ENCODE results near the gene NFX1. TPM values are rescaled to one million over a fixed set of nuclear protein-coding genes. Genes with fewer than 3 reads are reported as not detected.
"Not testable (repeated sequence)": the region's sequence is repeated elsewhere in the genome, so short reads cannot be mapped to it uniquely, and the experiment has no call there.

The NFX1 gene
- total and polyA plus RNA-seq, 2 donors (not counting 1 experiment from before 2014, with no cell fraction given): 67.6 to 76.3 TPM

DNA sequence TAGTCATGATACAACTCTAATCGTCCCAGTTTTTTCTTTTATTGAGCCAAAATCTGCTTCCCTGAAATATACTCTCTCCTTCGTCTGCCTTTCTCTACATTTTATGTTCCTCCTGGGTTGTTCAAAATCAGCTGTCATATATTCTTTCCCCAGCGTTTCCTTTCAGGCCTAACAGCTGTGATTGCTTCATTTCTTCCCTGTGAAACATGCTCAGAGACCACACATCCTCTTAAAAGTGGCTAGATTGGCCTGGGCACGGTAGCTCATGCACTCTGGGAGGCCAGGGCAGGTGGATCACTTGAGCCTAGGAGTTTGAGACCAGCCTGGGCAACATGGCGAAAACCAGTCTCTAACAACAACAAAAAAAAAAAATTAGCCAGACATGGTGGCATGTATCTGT is 25.1 kb downstream of the NFX1 start:
- ChIA-PET POLR2A (no interaction called here), CTCF (interaction anchor here (0.6 kb wide), 1 partner anchor 641 kb away, joined by 6 read pairs; no protein-coding TSS in a partner anchor)
- H3K4me3 ChIP-seq (ENCODE audit: control extremely low read depth in 1 of 5, extremely low read depth in 1 of 5, insufficient read depth in 1 of 5, low read depth in 2 of 5, low read length in 4 of 5): no peak overlapping the region
- 50% methylated on average over 2 of the region's 5 CpGs for WGBS (ENCODE audit: insufficient coverage)
- peaks cover 5 to 77% of the 10 kb centered on the region in 2 experiments for H3K36me3 ChIP-seq (replicated peaks in 1 of 2; ENCODE audit: control extremely low read depth in 1 of 2, control insufficient read depth in 1 of 2, extremely low read depth in 1 of 2, insufficient read depth in 2 of 2, low read length in 1 of 2)
- H3K27ac ChIP-seq (ENCODE audit: low read length in 2 of 2): no peak overlapping the region
- ATAC-seq (ENCODE audit: low read depth) (no peak), DNase-seq (no peak)
- Mint-ChIP-seq H3K4me3 (no peak overlapping the region), H3K27ac (no peak overlapping the region), H3K27me3 (no peaks in the 10 kb centered on the region), H3K4me1 (no peaks in the 10 kb centered on the region), H3K9me3 (ENCODE audit: insufficient read depth) (no peaks in the 10 kb centered on the region)
- intact Hi-C loops (cut with micrococcal nuclease): no loop called here
- H3K4me1 ChIP-seq (ENCODE audit: control insufficient read depth in 2 of 2, insufficient read depth in 2 of 2, low read length in 2 of 2): no peaks in the 10 kb centered on the region
- H3K9ac ChIP-seq (ENCODE audit: low read length): no peak overlapping the region
- H3K79me2 ChIP-seq (ENCODE audit: control insufficient read depth, insufficient read depth, low read length): no peaks in the 10 kb centered on the region
- H3K27me3 ChIP-seq (replicated peaks in 1 of 4; ENCODE audit: control extremely low read depth in 1 of 4, control insufficient read depth in 3 of 4, insufficient read depth in 4 of 4, low read length in 3 of 4): no peaks in the 10 kb centered on the region
- H3K9me3 ChIP-seq (ENCODE audit: control extremely low read depth in 1 of 3, control insufficient read depth in 2 of 3, insufficient read depth in 1 of 3, low read length in 2 of 3): no peaks in the 10 kb centered on the region
- H3K4me2 ChIP-seq (replicated peaks; ENCODE audit: low read depth, low read length, poor library complexity, severe bottlenecking): no peak overlapping the region
- H4K20me1 ChIP-seq (ENCODE audit: control insufficient read depth, insufficient read depth, low read length, poor library complexity, severe bottlenecking): no peaks in the 10 kb centered on the region
- H2AFZ ChIP-seq (ENCODE audit: insufficient read depth, low read depth, low read length, poor library complexity, severe bottlenecking): no peak overlapping the region
- TF ChIP-seq, protein P1, sequence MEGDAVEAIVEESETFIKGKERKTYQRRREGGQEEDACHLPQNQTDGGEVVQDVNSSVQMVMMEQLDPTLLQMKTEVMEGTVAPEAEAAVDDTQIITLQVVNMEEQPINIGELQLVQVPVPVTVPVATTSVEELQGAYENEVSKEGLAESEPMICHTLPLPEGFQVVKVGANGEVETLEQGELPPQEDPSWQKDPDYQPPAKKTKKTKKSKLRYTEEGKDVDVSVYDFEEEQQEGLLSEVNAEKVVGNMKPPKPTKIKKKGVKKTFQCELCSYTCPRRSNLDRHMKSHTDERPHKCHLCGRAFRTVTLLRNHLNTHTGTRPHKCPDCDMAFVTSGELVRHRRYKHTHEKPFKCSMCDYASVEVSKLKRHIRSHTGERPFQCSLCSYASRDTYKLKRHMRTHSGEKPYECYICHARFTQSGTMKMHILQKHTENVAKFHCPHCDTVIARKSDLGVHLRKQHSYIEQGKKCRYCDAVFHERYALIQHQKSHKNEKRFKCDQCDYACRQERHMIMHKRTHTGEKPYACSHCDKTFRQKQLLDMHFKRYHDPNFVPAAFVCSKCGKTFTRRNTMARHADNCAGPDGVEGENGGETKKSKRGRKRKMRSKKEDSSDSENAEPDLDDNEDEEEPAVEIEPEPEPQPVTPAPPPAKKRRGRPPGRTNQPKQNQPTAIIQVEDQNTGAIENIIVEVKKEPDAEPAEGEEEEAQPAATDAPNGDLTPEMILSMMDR (IDR thresholded peaks at IDR 0.05): no peak
- no peak for TF ChIP-seq EZH2 (IDR thresholded peaks at IDR 0.05; ENCODE audit: borderline replicate concordance, insufficient read depth, low read depth, low read length, poor library complexity, severe bottlenecking)

- DNase-seq, H3K4me1 Mint-ChIP-seq, POLR2A ChIA-PET: not testable (repeated sequence)
Observed at GRCh38 chr9:33317136-33317535, 26.8 kb downstream of the NFX1 start.

More at GRCh38 chr9:33317136-33317535, 26.8 kb downstream of the NFX1 start:
- 100% methylated on average over 1 of the region's 3 CpGs for WGBS (ENCODE audit: insufficient coverage)
- H3K9me3 Mint-ChIP-seq (ENCODE audit: insufficient read depth); H3K79me2 ChIP-seq (ENCODE audit: control insufficient read depth, insufficient read depth, low read length); H3K4me1 ChIP-seq (ENCODE audit: control insufficient read depth in 2 of 2, insufficient read depth in 2 of 2, low read length in 2 of 2); H3K4me2 ChIP-seq (replicated peaks; ENCODE audit: low read depth, low read length, poor library complexity, severe bottlenecking); H3K9ac ChIP-seq (ENCODE audit: low read length); H3K4me3 ChIP-seq (ENCODE audit: control extremely low read depth in 1 of 5, extremely low read depth in 1 of 5, insufficient read depth in 1 of 5, low read depth in 2 of 5, low read length in 4 of 5); ATAC-seq (ENCODE audit: low read depth); H2AFZ ChIP-seq (ENCODE audit: insufficient read depth, low read depth, low read length, poor library complexity, severe bottlenecking); H3K27ac Mint-ChIP-seq; H3K27me3 Mint-ChIP-seq; H3K27ac ChIP-seq (ENCODE audit: low read length in 2 of 2); H3K4me3 Mint-ChIP-seq; intact Hi-C loops (cut with micrococcal nuclease); H3K27me3 ChIP-seq (replicated peaks in 1 of 4; ENCODE audit: control extremely low read depth in 1 of 4, control insufficient read depth in 3 of 4, insufficient read depth in 4 of 4, low read length in 3 of 4); H4K20me1 ChIP-seq (ENCODE audit: control insufficient read depth, insufficient read depth, low read length, poor library complexity, severe bottlenecking); H3K9me3 ChIP-seq (ENCODE audit: control extremely low read depth in 1 of 3, control insufficient read depth in 2 of 3, insufficient read depth in 1 of 3, low read length in 2 of 3): not testable (repeated sequence)
- peaks cover 5 to 77% of the 10 kb centered on the region in 2 experiments for H3K36me3 ChIP-seq (replicated peaks in 1 of 2; ENCODE audit: control extremely low read depth in 1 of 2, control insufficient read depth in 1 of 2, extremely low read depth in 1 of 2, insufficient read depth in 2 of 2, low read length in 1 of 2)
- CTCF ChIA-PET: interaction anchor here (0.6 to 1.2 kb wide), 4 partner anchors 31 to 1281 kb away, joined by 3 to 8 read pairs (median 4); no protein-coding TSS in a partner anchor
